C1 segment of cervical spinal cord (tissue), 14 donors: ENCODE data around the gene GPATCH8.
A peak's percentile ranks its signal among the peaks of the same experiment; 100 is the strongest.
"Not testable (repeated sequence)": the region's sequence is repeated elsewhere in the genome, so short reads cannot be mapped to it uniquely, and the experiment has no call there.

Source experiments
- DNase-seq, 14 donors: peaks; one replicate each; lab custom pipeline; 2025; lab: John Stamatoyannopoulos, UW

Gene GPATCH8

DNA sequence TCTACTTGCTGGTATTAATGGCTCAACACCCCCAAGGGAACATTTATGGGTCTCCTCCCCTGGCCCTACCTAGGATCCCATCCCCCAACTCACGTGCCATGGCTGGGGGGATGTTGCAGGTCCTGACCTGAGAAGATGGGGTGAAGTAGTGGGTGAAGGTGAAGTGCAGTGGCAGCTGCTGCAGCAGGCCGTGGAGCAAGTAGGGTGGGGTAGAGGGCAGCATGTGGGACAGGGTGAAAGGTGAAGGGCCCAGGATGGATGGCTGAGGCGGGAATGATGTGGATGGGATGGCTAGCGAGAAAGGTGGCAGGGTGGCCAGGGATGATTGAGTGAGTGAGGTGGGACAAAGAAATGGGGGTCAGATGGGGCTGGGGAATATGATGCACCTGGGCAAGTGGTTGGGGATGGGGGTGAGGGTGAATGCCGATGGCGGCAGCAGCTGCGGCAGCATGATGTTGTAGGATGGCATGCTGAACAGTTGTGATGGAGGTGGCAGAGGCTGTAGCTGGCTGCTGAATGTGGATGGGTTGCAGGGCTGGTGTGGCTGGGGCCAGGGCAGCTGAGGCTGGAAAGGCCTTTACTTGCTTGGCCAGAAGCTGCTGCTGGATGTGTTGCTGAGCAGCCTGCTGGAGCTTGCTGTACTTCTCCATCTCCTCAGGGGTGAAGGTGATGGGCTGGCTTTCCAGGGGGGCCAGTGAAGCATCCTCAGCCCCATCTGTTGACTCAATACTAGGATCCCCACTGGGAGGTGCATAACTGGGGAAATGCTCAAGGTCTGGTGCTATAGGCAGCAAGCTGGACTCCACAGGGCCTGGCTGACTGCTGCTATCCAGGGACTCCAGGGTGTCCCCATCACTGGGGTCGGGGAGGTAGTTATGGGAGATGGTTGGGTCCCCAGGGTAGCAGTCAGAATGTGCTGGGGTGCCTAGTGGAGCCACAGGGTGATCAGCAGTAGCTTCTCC, 105.4 kb downstream of the GPATCH8 start:
- DNase-seq, result no peak

- DNase-seq, result peak in 1 of 14 donors; percentile 32
Observed at GRCh38 chr17:44396946-44397345, 106.3 kb downstream of the GPATCH8 start.

DNA sequence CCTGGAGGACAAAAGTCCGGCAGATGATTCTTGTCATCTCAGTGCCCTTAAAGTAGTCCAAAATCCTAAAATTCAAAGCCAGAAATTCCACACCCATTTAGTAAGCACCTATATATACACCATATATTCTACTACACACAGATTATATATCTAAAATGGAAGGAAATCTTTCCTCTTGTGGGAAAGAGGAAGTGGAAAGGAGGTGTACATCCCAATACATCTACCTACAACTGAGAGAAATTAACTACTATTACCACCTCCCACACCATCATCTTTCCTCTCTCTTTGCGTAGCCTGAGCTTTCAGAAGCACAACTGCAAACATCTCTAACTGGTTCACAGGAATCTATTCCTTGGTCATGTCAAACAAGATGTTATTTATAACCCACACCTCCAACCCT, 108.4 kb downstream of the GPATCH8 start:
- no peak for DNase-seq

DNA sequence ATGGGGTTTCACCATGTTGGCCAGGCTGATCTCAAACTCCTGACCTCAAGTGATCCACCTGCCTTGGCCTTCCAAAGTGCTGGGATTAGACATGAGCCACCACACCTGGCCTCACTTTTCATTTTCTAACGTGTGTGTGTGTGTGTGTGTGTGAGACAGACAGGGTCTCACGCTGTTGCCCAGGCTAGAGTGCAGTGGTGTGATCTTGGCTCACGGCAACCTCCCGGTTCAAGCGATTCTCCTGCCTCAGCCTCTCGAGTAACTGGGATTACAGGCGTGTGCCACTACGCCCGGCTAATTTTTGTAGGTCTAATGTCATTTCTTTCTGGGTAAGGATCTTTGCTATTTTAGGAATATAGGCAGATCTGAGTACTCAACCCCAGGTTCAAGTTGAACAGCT, 109.1 kb downstream of the GPATCH8 start:
- DNase-seq, result not testable (repeated sequence)

- no peak for DNase-seq
Observed at GRCh38 chr17:44390250-44390870, 112.8 kb downstream of the GPATCH8 start.

- DNase-seq, result no peak
Observed at GRCh38 chr17:44389723-44390202, 113.4 kb downstream of the GPATCH8 start.

DNA sequence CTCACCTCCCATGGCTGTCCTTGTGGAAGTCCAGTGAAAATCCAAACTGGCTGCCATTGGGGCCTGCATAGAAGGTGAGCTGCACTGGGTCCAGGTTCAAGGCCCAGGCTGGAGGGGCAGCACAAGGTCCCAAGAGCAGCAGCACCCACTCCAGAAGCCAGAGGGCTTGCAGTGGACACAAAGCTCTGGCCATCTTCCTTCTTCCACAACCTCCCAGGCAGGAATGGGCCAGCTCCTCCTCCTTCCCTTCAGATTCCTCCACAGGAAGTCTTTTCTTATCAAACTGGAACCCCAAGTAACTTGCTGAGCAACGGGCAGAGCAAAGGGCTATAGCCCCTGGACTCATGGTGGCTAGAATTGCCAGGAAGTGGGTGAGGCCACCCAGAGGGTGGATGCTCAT, 113.9 kb downstream of the GPATCH8 start, which contains the start of gene ITGA2B:
TSS of gene ITGA2B (minus strand) at position 369 of the 400 bp plus-strand sequence. CDS start at position 193, 176 bp downstream.
- no peak for DNase-seq

- no peak for DNase-seq
Observed at GRCh38 chr17:44387804-44388203, 115.4 kb downstream of the GPATCH8 start.

GRCh38 chr17:44386182-44386525, 117.1 kb downstream of the GPATCH8 start:
- no peak for DNase-seq

DNA sequence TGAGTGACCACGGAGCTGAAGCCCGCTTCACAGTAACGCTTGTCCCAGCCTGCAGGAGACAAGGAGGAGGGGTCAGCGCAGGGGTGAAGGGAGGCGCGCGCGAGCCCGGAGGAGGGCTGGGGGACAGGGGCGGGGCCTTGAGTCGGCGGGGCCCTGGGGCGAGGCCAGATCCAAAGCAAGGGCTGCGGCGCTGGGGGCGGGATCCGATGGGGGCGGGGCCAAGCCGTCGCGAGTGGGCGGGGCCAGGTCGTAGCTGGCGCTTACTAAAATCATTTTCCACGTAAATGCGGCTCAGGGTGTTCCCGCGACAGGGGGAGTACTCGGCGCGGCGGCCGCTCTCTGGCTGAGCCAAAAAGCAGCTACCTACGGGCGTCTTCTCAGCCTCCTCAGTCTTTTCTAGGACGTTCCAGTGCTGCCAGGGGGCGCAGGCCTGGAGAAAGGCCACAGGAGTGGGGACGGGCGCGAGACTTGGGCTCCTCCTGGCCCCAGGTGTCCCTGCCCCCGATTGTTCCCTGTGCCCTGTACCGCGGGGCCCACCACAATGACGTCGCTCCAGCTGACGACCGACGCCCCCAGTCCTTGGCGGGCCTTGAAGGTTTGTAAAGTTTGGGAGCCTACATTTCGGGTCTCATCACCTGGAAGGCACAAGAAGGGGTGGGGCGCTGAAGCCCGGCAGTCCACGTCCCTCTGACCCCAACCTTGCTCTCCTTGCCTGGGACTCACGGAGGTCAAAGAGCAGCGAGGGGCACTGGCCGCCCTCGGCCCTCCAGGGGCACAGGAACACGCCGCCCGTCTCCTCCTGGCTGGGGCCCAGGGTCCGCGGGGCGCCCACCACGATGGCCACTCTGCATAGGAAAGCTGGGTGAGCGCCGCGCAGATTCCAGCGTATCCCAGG, 117.7 kb downstream of the GPATCH8 start:
- DNase-seq, result peak in 11 of 14 donors; percentile 13 to 68 (median 26)

DNA sequence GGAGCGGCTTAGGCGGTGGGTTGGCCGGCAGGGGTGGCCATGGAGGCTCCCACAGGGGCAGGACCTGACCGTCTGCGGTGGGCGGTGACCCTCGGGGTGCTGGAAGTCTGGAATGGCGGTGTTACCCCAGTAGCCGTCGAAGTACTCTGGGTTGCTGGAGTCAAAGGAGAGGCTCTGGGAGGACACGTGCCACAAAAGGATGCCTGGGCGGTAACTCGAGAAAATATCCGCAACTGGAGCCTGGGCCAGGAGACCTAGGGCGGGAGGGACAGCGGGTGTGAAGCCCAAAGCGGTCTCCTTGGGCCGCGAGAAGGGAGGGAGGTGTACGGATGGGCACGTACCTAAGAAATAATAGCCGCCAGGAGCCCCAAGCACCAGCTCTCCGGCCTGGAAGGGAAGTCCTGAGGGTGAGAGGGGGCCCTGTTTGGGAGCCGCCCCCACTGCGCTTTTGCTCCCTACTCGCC, 118.4 kb downstream of the GPATCH8 start:
- DNase-seq, result no peak

- no peak for DNase-seq
Observed at GRCh38 chr17:44384281-44384822, 118.9 kb downstream of the GPATCH8 start.

GRCh38 chr17:44383861-44384260, 119.3 kb downstream of the GPATCH8 start:
- no peak for DNase-seq

- no peak for DNase-seq
Observed at GRCh38 chr17:44383363-44383762, 119.8 kb downstream of the GPATCH8 start.

- DNase-seq, result no peak
Observed at GRCh38 chr17:44382917-44383316, 120.3 kb downstream of the GPATCH8 start.

GRCh38 chr17:44381810-44382305, 121.3 kb downstream of the GPATCH8 start:
- DNase-seq, result no peak

- no peak for DNase-seq
Observed at GRCh38 chr17:44380767-44381166, 122.4 kb downstream of the GPATCH8 start.

- no peak for DNase-seq
Observed at GRCh38 chr17:44379887-44380286, 123.3 kb downstream of the GPATCH8 start.

DNA sequence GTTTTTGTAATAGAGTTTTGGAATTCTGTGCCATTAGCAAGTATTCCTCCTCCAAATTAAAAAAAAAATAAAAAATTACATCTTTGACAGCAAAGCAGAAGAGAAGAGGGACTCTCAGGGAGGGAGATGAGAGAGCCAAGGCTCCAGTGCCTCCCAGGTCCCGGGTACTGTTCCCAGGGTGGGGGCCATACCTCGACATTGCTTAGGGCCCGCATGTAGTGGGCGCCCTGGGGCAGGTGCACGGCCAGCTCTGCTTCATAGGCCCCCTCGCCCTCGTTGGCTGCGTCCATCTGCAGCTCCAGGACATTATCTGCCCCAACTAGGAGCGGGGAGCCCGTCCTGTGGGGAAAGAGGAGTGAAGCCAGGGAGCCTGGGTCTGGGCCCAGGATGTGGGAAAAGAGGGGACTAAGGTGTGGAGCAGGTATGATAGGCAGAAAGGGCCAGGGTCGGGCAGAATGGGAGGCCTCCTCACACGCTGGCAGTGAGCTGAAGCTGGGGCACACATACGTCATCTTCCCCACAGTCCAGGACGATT, 125.0 kb downstream of the GPATCH8 start:
- no peak for DNase-seq

GRCh38 chr17:44376779-44377178, 126.4 kb downstream of the GPATCH8 start:
- DNase-seq, result no peak

- DNase-seq, result peak in 4 of 14 donors; percentile 11 to 35 (median 23)
Observed at GRCh38 chr17:44376124-44376523, 127.1 kb downstream of the GPATCH8 start.
